Measurements from ENCODE around the gene MIEN1.
"Not testable (repeated sequence)": the region's sequence is repeated elsewhere in the genome, so short reads cannot be mapped to it uniquely, and the experiment has no call there.

The MIEN1 gene

GRCh38 chr17:39719563-39720355, 10.6 kb downstream of the MIEN1 start:
- in situ Hi-C loops (cut with MboI; ENCODE audit: low sequenced_read_pairs) = no loop called here

GRCh38 chr17:39717660-39718059, 12.7 kb downstream of the MIEN1 start:
- in situ Hi-C loops (cut with MboI; ENCODE audit: low sequenced_read_pairs) = no loop called here

- in situ Hi-C loops (cut with MboI; ENCODE audit: low sequenced_read_pairs) = no loop called here
Measured at GRCh38 chr17:39716879-39717536, 13.3 kb downstream of the MIEN1 start.

GRCh38 chr17:39716073-39716818, 14.1 kb downstream of the MIEN1 start:
- in situ Hi-C loops (cut with MboI; ENCODE audit: low sequenced_read_pairs) = no loop called here

GRCh38 chr17:39715375-39716072, 14.8 kb downstream of the MIEN1 start:
- in situ Hi-C loops (cut with MboI; ENCODE audit: low sequenced_read_pairs) = no loop called here

- in situ Hi-C loops (cut with MboI; ENCODE audit: low sequenced_read_pairs) = no loop called here
Measured at GRCh38 chr17:39714234-39714633, 16.1 kb downstream of the MIEN1 start.

- in situ Hi-C loops (cut with MboI; ENCODE audit: low sequenced_read_pairs) = no loop called here
Measured at GRCh38 chr17:39711851-39712250, 18.5 kb downstream of the MIEN1 start.

- in situ Hi-C loops (cut with MboI; ENCODE audit: low sequenced_read_pairs) = not testable (repeated sequence)
Measured at GRCh38 chr17:39711071-39711470, 19.3 kb downstream of the MIEN1 start.

GRCh38 chr17:39709998-39710964, 20.1 kb downstream of the MIEN1 start:
- in situ Hi-C loops (cut with MboI; ENCODE audit: low sequenced_read_pairs) = no loop called here

GRCh38 chr17:39709319-39709997, 20.9 kb downstream of the MIEN1 start:
- in situ Hi-C loops (cut with MboI; ENCODE audit: low sequenced_read_pairs) = no loop called here

GRCh38 chr17:39706921-39707337, 23.4 kb downstream of the MIEN1 start:
- in situ Hi-C loops (cut with MboI; ENCODE audit: low sequenced_read_pairs) = no loop called here

GRCh38 chr17:39706383-39706782, 23.9 kb downstream of the MIEN1 start:
- in situ Hi-C loops (cut with MboI; ENCODE audit: low sequenced_read_pairs) = no loop called here

GRCh38 chr17:39705786-39706348, 24.5 kb downstream of the MIEN1 start:
- in situ Hi-C loops (cut with MboI; ENCODE audit: low sequenced_read_pairs) = no loop called here

GRCh38 chr17:39704821-39705551, 25.3 kb downstream of the MIEN1 start:
- in situ Hi-C loops (cut with MboI; ENCODE audit: low sequenced_read_pairs) = no loop called here

GRCh38 chr17:39703913-39704312, 26.4 kb downstream of the MIEN1 start:
- in situ Hi-C loops (cut with MboI; ENCODE audit: low sequenced_read_pairs) = no loop called here

GRCh38 chr17:39702901-39703893, 27.1 kb downstream of the MIEN1 start:
- in situ Hi-C loops (cut with MboI; ENCODE audit: low sequenced_read_pairs) = no loop called here

- in situ Hi-C loops (cut with MboI; ENCODE audit: low sequenced_read_pairs) = no loop called here
Measured at GRCh38 chr17:39701784-39702422, 28.4 kb downstream of the MIEN1 start.
